ENCODE data around the gene BCAP29. TPM values are rescaled to one million over a fixed set of nuclear protein-coding genes. Genes with fewer than 3 reads are reported as not detected.
A peak's percentile ranks its signal among the peaks of the same experiment; 100 is the strongest.

BCAP29 gene
- total RNA-seq, 6 donors from 2014 or later = 29.6 to 97.0 (median 62.2) TPM

GRCh38 chr7:107560898-107561516, 19.0 kb upstream of the BCAP29 start:
- H3K27ac ChIP-seq = peak overlapping the region in 1 of 4 donors; percentile 44
- no peaks in the 10 kb centered on the region for H3K27me3 ChIP-seq
- WGBS, 2 donors = 75 to 77% methylated on average over 6 of the region's 6 CpGs
- DNase-seq (no peak), ATAC-seq (ENCODE audit: low FRiP score in 2 of 2) (no peak)
- TF ChIP-seq CTCF (IDR thresholded peaks at IDR 0.05) = no peak
- TF ChIP-seq POLR2AphosphoS5 (IDR thresholded peaks at IDR 0.05) = no peak
- TF ChIP-seq POLR2A (IDR thresholded peaks at IDR 0.05) = no peak
- TF ChIP-seq EP300 (IDR thresholded peaks at IDR 0.05) = no peak
- H3K9me3 ChIP-seq = no peaks in the 10 kb centered on the region
- no peak overlapping the region for H3K4me3 ChIP-seq
- peaks cover 34 to 46% (median 40%) of the 10 kb centered on the region in 4 donors for H3K4me1 ChIP-seq
- H3K36me3 ChIP-seq = peaks cover 0 to 16% (median 6%) of the 10 kb centered on the region in 4 donors

- DNase-seq = peak in 1 of 2 donors; percentile 59
- peak overlapping the region; percentile 93 to 97 (median 95) for H3K27ac ChIP-seq
- no peak for TF ChIP-seq POLR2AphosphoS5 (IDR thresholded peaks at IDR 0.05)
- TF ChIP-seq POLR2A (IDR thresholded peaks at IDR 0.05) = no peak
- TF ChIP-seq CTCF (IDR thresholded peaks at IDR 0.05) = no peak
- no peak for TF ChIP-seq EP300 (IDR thresholded peaks at IDR 0.05)
- WGBS, 2 donors = 4 to 5% methylated on average over 16 to 21 of the region's 21 CpGs
- H3K36me3 ChIP-seq = no peaks in the 10 kb centered on the region
- peaks cover 34 to 46% (median 40%) of the 10 kb centered on the region in 4 donors for H3K4me1 ChIP-seq
- peak; percentile 81 to 88 for ATAC-seq (ENCODE audit: low FRiP score in 2 of 2)
- no peaks in the 10 kb centered on the region for H3K27me3 ChIP-seq
- no peaks in the 10 kb centered on the region for H3K9me3 ChIP-seq
- H3K4me3 ChIP-seq = peak overlapping the region; percentile 81 to 99 (median 96)
These were observed 16.8 kb upstream of the BCAP29 start for GRCh38 chr7:107563081-107563774.

GRCh38 chr7:107563775-107564552, 16.1 kb upstream of the BCAP29 start, which contains the start of the genes COG5 and DUS4L:
TSS of gene COG5 (minus strand) at chr7:107563920. CDS start at chr7:107563896, 24 bp downstream.
TSS of gene DUS4L (plus strand) at chr7:107563971. CDS start at chr7:107567071, 3,100 bp downstream.
- 0 to 3% methylated on average over 8 to 35 of the region's 55 CpGs for WGBS, 2 donors
- ATAC-seq (ENCODE audit: low FRiP score in 2 of 2) (peak; percentile 94 to 97), DNase-seq (peak; percentile 81 to 96)
- peak within 1 kb of the TSS; percentile 93 to 97 (median 95) for H3K27ac ChIP-seq
- H3K27me3 ChIP-seq = no peaks in the 10 kb centered on the region
- H3K4me3 ChIP-seq = peak within 1 kb of the TSS; percentile 81 to 99 (median 96)
- no peaks in the 10 kb centered on the region for H3K9me3 ChIP-seq
- no peaks in the 10 kb centered on the region for H3K36me3 ChIP-seq
- peaks cover 34 to 46% (median 40%) of the 10 kb centered on the region in 4 donors for H3K4me1 ChIP-seq
- TF ChIP-seq POLR2A (IDR thresholded peaks at IDR 0.05) (peak in 3 of 4 donors; percentile 47 to 71 (median 59)), POLR2AphosphoS5 (IDR thresholded peaks at IDR 0.05) (peak; percentile 81 to 85), EP300 (IDR thresholded peaks at IDR 0.05) (no peak), CTCF (IDR thresholded peaks at IDR 0.05) (peak in 1 of 6 experiments; percentile 12)

- 53 to 55% methylated on average over 9 of the region's 9 CpGs for WGBS, 2 donors
- Histone ChIP-seq H3K9me3 (no peaks in the 10 kb centered on the region), H3K27ac (peak overlapping the region; percentile 93 to 97 (median 95)), H3K4me1 (peaks cover 30 to 43% (median 36%) of the 10 kb centered on the region in 4 donors), H3K36me3 (no peaks in the 10 kb centered on the region), H3K4me3 (peak overlapping the region; percentile 81 to 99 (median 96)), H3K27me3 (no peaks in the 10 kb centered on the region)
- no peak for DNase-seq
- ATAC-seq (ENCODE audit: low FRiP score in 2 of 2) = peak in 1 of 2 donors; percentile 38
- TF ChIP-seq POLR2AphosphoS5 (IDR thresholded peaks at IDR 0.05) = no peak
- TF ChIP-seq CTCF (IDR thresholded peaks at IDR 0.05) = no peak
- no peak for TF ChIP-seq EP300 (IDR thresholded peaks at IDR 0.05)
- TF ChIP-seq POLR2A (IDR thresholded peaks at IDR 0.05) = no peak
These were observed 15.3 kb upstream of the BCAP29 start for GRCh38 chr7:107564553-107565298.

All from upper lobe of left lung (tissue), 6 donors.